Hepatic stellate cell (primary cell): ENCODE results near the gene CNNM2.
"Not testable (repeated sequence)": the region's sequence is repeated elsewhere in the genome, so short reads cannot be mapped to it uniquely, and the experiment has no call there.

Source experiments
- DNase-seq: peaks from one replicate; pipeline ENCODE4 v3.0.0; 2011; ENCODE audit warnings: low spot score

Gene CNNM2

GRCh38 chr10:103110407-103110806, 192.3 kb downstream of the CNNM2 start:
- DNase-seq = no peak

DNA sequence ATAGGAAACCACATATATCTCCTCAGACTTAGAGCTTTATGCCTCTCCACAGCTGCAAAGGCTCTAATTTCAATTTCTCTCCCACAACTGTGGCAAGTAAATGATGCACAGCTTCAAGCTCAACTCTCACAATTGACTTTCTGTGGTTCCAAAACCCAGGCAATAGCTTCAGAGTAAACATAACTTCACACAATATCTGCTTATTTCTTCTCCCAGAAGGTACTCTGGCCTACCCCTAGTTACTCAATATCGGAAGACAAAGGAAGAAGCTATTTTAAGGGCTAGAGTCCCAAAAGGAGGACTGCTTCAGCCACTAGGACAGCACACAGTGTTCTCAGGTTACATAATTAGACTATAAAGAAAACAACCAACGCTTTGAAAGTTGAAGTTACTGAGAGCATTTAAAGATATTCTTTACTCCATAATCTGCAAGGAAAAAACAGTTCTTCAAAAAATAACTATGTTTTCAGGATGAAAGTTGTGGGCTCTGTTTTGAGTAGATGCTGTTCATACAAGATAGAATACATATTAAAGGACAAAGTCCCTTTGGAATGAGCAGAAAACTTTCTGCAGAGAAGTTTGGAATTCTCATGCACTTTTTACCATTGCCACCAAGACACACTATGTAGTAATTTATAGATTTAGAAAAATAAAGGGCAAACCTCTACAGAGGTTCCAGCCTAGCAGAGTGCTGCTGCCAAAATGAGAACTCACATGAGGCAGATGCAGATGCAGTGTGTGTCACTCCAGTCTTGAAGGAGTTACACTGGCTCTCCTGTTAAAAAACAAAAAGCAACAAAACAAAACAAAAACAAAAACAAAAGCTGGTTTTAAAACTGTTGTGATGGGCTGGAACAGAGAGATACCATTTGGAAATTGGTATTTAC, 193.2 kb downstream of the CNNM2 start:
- DNase-seq = no peak

DNA sequence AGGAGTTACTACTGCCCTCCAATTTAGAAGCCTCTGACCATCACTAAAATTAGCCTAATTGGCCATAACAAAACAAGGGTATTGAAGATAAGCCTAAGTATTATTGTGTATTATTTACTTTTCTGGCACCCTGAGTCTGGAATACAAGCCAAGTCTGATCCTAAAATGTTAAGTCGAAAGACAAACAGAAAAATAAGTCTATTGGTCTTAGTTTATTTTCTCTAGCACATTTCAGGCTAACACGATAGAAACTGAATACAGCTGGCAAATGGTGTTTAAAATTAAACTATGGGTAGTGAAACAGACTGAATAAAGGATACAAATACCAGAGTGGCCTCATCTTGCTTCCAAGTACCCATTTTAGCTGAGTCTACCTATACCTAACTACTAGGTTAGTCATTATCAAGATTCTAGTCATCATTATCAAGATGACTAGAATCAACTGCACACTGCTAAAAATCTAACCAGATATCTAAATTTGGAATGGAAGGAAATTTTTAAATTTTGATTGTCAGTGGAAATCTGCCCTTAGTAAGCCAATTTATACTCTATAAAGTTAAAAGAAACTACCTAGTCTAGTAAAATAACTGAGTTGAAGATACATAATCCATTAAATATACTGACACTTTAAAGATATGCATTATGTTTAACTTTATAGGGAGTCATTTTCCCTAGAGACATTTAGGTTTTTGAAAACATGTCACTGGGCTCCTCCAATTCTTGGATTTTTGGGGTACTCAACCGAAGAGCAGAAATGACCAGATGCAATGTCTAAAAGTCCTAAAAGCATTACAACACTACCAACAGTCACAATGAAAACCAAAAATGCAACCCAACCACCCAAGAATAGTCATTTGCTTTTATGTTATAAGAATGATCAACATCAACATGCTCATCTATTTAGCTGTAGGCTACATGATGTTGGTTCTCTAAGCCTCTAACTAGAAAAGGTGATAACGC, 194.1 kb downstream of the CNNM2 start:
- no peak for DNase-seq

GRCh38 chr10:103114876-103115275, 196.8 kb downstream of the CNNM2 start:
- no peak for DNase-seq

DNA sequence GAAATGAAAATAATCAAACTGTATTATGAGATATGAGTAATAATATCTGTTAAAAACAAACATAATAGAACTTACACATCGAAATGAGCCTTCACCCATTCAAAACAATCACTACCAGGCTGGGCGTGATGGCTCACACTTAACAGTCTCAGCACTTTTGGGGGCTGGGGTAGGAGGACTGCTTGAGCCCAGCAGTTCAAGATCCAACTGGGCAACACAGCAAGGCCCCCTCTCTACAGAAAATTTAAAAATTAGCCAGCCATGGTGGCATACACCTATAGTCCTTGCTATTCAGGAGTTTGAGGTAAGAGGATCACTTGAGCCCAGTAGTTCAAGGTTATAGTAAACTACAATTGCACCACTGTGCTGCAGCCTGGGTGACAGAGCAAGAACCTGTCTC, 199.2 kb downstream of the CNNM2 start:
- DNase-seq = no peak

GRCh38 chr10:103120546-103120945, 202.5 kb downstream of the CNNM2 start:
- no peak for DNase-seq

- DNase-seq = no peak
Measured at GRCh38 chr10:103120977-103121735, 203.1 kb downstream of the CNNM2 start.

- no peak for DNase-seq
Measured at GRCh38 chr10:103123282-103124024, 205.4 kb downstream of the CNNM2 start.

GRCh38 chr10:103124420-103125096, 206.5 kb downstream of the CNNM2 start:
- no peak for DNase-seq

DNA sequence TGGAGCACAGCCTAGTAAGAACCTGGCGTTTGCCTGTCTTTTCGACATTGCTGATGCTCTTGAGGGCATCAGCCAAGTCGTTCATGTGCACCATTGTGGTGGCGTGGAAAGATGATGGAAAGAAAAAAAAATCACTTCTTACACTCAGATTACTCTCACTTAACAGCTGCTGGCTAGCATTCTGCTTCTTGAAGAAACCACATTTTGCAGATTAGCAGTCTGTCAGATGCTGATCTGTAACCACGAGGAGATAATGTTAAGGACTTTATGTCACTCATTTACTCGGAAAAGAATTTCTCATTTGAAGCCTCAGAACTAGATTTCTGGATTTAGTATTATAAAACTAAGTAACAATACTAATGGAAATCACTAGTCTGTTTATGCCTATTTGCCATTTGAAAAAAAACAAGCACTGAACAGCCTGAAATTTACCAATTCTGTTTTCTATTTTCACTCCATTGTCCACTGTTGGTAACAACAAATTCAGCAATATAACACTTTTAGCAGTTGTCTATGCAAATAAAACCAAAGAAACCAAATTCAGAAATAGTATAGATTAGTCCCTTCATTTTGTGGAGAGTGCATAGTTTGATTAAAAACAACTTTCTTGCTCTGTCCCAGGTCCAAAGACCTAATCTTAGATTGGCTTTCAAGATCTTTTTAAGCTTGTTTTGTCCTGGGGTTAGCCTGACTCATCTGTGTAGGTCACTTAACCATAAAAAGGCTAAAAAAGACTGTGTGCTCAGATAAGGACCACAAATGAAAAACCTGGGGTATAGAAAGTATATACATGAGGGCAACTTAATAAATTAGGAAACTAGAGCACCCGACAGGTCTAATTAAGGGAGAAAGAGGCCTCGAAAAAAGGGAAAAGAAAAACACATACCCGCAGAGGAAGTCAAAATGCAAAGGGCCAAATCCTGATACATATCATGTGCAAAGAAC, 207.5 kb downstream of the CNNM2 start:
- no peak for DNase-seq

DNA sequence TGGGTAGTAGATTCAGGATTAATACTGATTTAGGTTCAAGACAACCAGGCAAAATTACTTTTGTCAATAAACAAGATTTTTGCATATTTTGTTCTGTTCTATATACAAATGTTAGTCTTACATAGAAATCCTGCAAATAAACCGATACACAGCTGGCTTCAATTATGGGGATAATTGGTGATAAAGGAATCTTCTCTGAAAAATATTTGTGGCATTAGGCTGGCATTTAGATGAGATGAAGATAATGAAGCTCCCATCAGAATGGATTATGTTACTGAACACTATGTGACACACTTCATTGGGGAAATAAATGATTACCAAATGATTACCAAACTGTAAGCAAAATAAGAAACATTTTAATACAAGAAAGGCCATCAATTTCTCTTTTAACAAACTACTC, 209.1 kb downstream of the CNNM2 start:
- no peak for DNase-seq

GRCh38 chr10:103130180-103130579, 212.1 kb downstream of the CNNM2 start:
- DNase-seq = not testable (repeated sequence)

- no peak for DNase-seq
Measured at GRCh38 chr10:103130910-103131309, 212.8 kb downstream of the CNNM2 start.

- DNase-seq = not testable (repeated sequence)
Measured at GRCh38 chr10:103135168-103135567, 217.1 kb downstream of the CNNM2 start.

DNA sequence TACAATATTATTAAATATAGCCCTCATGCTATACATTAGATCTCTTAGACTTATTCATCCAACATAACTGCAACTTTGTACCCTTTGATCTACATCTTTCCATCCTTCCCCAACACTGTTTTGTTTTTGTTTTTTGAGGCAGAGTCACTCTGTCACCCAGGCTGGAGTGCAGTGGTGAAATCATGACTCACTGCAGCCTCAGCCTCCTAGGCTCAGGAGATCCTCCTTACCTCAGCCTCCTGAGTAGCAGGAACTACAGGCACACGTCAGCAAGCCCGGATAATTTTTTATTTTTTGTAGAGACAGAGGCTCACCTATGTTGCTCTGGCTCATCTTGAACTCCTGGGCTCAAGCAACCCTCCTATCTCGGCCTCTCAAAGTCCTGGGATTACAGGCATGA, 221.7 kb downstream of the CNNM2 start:
- DNase-seq = no peak
